Measurements from ENCODE around the gene PPP1R37. TPM values are rescaled to one million over a fixed set of nuclear protein-coding genes. Genes with fewer than 3 reads are reported as not detected.

PPP1R37 gene
- polyA plus RNA-seq, 3 donors = 0.10 to 11.8 (median 0.22) TPM

GRCh38 chr19:45091031-45091923 lies 1.7 kb upstream of the PPP1R37 start:
- H3K36me3 Mint-ChIP-seq = peaks cover 5 to 23% of the 10 kb centered on the region in 2 donors
- no peaks in the 10 kb centered on the region for H3K9me3 ChIP-seq (replicated peaks in 1 of 2; ENCODE audit: control insufficient read depth in 1 of 2, insufficient read depth in 1 of 2, low read length in 2 of 2)
- H3K27ac ChIP-seq (ENCODE audit: low read depth in 1 of 2, low read length in 2 of 2) = peak overlapping the region; percentile 72 to 96
- peaks cover 37% of the 10 kb centered on the region for H4K20me1 ChIP-seq (ENCODE audit: insufficient read depth, low read length)
- peaks cover 38% of the 10 kb centered on the region for H3K79me2 ChIP-seq (ENCODE audit: insufficient read depth, low read length)
- peaks cover 31 to 43% of the 10 kb centered on the region in 2 donors for H3K4me1 ChIP-seq (ENCODE audit: control insufficient read depth in 1 of 2, insufficient read depth in 2 of 2, low read length in 2 of 2)
- H3K4me3 Mint-ChIP-seq = peak overlapping the region; percentile 87 to 99
- intact Hi-C loops (cut with micrococcal nuclease) = loop anchor here in 1 of 2 donors (1.0 to 5.0 kb wide), 3 partner anchors 16 to 86 kb away; partner anchors contain the start of genes BLOC1S3 and TRAPPC6A
- no peaks in the 10 kb centered on the region for H3K9me3 Mint-ChIP-seq
- DNase-seq = peak; percentile 98 to 99 (median 99)
- H2AFZ ChIP-seq (ENCODE audit: insufficient read depth, low read depth, low read length, poor library complexity, severe bottlenecking) = peak overlapping the region; percentile 93
- H3K27ac Mint-ChIP-seq = peak overlapping the region; percentile 97 to 100 (median 100)
- peaks cover 6 to 11% of the 10 kb centered on the region in 2 donors for H3K36me3 ChIP-seq (replicated peaks in 1 of 2; ENCODE audit: control insufficient read depth in 1 of 2, insufficient read depth in 2 of 2, low read length in 2 of 2)
- peak overlapping the region; percentile 87 for H3K9ac ChIP-seq (ENCODE audit: insufficient read depth, low read length, poor library complexity, severe bottlenecking)
- H3K27me3 ChIP-seq (ENCODE audit: control insufficient read depth in 2 of 2, insufficient read depth in 2 of 2, low read length in 2 of 2) = no peaks in the 10 kb centered on the region
- TF ChIP-seq CTCF (IDR thresholded peaks at IDR 0.05) = no peak
- H3K4me3 ChIP-seq (replicated peaks in 1 of 3; ENCODE audit: low read depth in 2 of 3, low read length in 3 of 3) = peak overlapping the region; percentile 66 to 96 (median 80)
- peaks cover 0 to 3% (median 0%) of the 10 kb centered on the region in 3 donors for H3K27me3 Mint-ChIP-seq (ENCODE audit: low read depth in 3 of 3)
- 35% methylated on average over 51 of the region's 64 CpGs for WGBS (ENCODE audit: insufficient coverage)
- H3K4me2 ChIP-seq (replicated peaks; ENCODE audit: extremely low read depth, low read length, poor library complexity, severe bottlenecking) = peak overlapping the region; percentile 100
- H3K4me1 Mint-ChIP-seq = peaks cover 52% of the 10 kb centered on the region

- 78% methylated on average over 3 of the region's 9 CpGs for WGBS (ENCODE audit: insufficient coverage)
- peak overlapping the region; percentile 87 to 99 for H3K4me3 Mint-ChIP-seq
These were observed 1.2 kb downstream of the PPP1R37 start for GRCh38 chr19:45094137-45094536.

More at GRCh38 chr19:45094137-45094536, 1.2 kb downstream of the PPP1R37 start:
- Histone ChIP-seq H3K4me1 (ENCODE audit: control insufficient read depth in 1 of 2, insufficient read depth in 2 of 2, low read length in 2 of 2) (peaks cover 22 to 34% of the 10 kb centered on the region in 2 donors), H3K4me3 (replicated peaks in 1 of 3; ENCODE audit: low read depth in 2 of 3, low read length in 3 of 3) (peak overlapping the region in 2 of 3 experiments; percentile 66 to 96), H3K9me3 (replicated peaks in 1 of 2; ENCODE audit: control insufficient read depth in 1 of 2, insufficient read depth in 1 of 2, low read length in 2 of 2) (no peaks in the 10 kb centered on the region), H3K36me3 (replicated peaks in 1 of 2; ENCODE audit: control insufficient read depth in 1 of 2, insufficient read depth in 2 of 2, low read length in 2 of 2) (peaks cover 6 to 13% of the 10 kb centered on the region in 2 donors), H2AFZ (ENCODE audit: insufficient read depth, low read depth, low read length, poor library complexity, severe bottlenecking) (no peak overlapping the region), H3K27ac (ENCODE audit: low read depth in 1 of 2, low read length in 2 of 2) (peak overlapping the region in 1 of 2 donors; percentile 96), H3K9ac (ENCODE audit: insufficient read depth, low read length, poor library complexity, severe bottlenecking) (peak overlapping the region; percentile 87), H3K27me3 (ENCODE audit: control insufficient read depth in 2 of 2, insufficient read depth in 2 of 2, low read length in 2 of 2) (no peaks in the 10 kb centered on the region), H3K79me2 (ENCODE audit: insufficient read depth, low read length) (peaks cover 66% of the 10 kb centered on the region), H4K20me1 (ENCODE audit: insufficient read depth, low read length) (peaks cover 65% of the 10 kb centered on the region), H3K4me2 (replicated peaks; ENCODE audit: extremely low read depth, low read length, poor library complexity, severe bottlenecking) (peak overlapping the region; percentile 100)
- no peak for TF ChIP-seq CTCF (IDR thresholded peaks at IDR 0.05)
- intact Hi-C loops (cut with micrococcal nuclease) = loop anchor here in 1 of 2 donors (5.0 kb wide), 2 partner anchors 47 to 83 kb away; partner anchors contain the start of genes BLOC1S3 and TRAPPC6A
- peak overlapping the region in 3 of 7 donors; percentile 29 to 99 (median 84) for H3K27ac Mint-ChIP-seq
- peaks cover 6 to 12% of the 10 kb centered on the region in 2 donors for H3K36me3 Mint-ChIP-seq
- DNase-seq = no peak
- H3K9me3 Mint-ChIP-seq = no peaks in the 10 kb centered on the region
- H3K27me3 Mint-ChIP-seq (ENCODE audit: low read depth in 3 of 3) = peaks cover 0 to 9% (median 0%) of the 10 kb centered on the region in 3 donors
- peaks cover 56% of the 10 kb centered on the region for H3K4me1 Mint-ChIP-seq
